Fibroblast of villous mesenchyme (primary cell): ENCODE data around the gene ZBBX. TPM values are rescaled to one million over a fixed set of nuclear protein-coding genes. Genes with fewer than 3 reads are reported as not detected.

Experiments
- DNase-seq: peaks from one replicate; pipeline ENCODE4 v3.0.0-alpha.2; 2010; ENCODE audit warnings: low read depth
- H3K4me3 ChIP-seq: 2 replicates; pipeline ENCODE4 v1.5.1; 2011; ENCODE audit warnings: low read depth, mild to moderate bottlenecking, low read length
- CTCF ChIP-seq: IDR thresholded peaks from 2 replicates; pipeline ENCODE4 v1.5.1; 2012; ENCODE audit warnings: low read depth, mild to moderate bottlenecking, low read length; ENCODE audit not compliant: insufficient read depth
- total RNA-seq: library from RNA; depleted of rRNA; stranded (reverse); fragments of >200 nt; gene quantifications from 2 replicates; pipeline ENCODE4 v1.2.3, GENCODE V29; 2012

ZBBX gene
- total RNA-seq, 1 donor, result not detected

DNA sequence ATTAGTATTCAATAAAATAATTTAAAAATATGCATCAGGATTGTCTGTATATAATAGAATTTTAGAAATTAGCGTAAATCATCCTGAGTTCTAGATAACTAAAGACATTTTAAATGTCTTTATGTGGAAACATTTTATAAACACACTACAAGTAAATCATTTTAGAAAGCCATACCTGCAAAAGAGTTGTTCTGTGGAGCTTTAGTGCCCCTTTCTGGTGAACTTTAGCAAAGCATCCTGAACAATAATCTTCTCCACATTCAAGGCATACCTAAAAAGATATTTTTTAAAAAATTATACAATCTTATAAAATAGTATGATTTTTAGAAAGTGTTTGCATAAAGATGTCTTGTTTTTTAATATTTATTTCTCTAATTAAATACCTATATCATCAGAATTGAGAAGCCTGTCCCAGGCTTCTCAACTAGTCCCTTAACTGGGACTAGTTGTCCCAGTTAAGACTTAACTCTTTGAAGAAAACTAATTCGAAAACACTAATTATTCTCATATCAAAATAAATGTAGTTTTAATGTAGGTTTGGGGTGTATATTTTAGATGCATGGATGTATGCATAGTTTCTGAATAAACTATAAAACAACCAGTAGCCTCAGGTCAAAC, 29.7 kb downstream of the ZBBX start:
- DNase-seq, result peak; percentile 12
- peak; percentile 18 for TF ChIP-seq CTCF
- no peak overlapping the region for H3K4me3 ChIP-seq

DNA sequence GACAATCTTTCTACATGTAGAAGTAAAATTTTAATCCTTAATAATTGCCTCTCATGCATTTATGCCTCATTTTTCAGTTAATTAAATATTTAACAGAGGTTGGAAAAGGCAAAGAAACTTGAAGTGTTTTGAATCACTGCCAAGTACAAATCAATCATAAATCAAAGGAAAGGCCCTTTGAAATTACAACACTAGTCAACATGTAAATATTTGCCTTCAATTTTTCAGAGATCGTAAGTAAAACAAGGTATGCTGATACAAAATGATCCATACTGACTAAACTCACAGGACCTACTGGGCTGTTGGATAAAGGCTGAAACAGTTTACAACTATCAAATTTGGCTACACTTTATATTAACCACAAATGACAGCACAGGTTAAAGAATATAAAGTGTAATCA, 33.9 kb downstream of the ZBBX start:
- H3K4me3 ChIP-seq, result no peak overlapping the region
- no peak for TF ChIP-seq CTCF
- no peak for DNase-seq

DNA sequence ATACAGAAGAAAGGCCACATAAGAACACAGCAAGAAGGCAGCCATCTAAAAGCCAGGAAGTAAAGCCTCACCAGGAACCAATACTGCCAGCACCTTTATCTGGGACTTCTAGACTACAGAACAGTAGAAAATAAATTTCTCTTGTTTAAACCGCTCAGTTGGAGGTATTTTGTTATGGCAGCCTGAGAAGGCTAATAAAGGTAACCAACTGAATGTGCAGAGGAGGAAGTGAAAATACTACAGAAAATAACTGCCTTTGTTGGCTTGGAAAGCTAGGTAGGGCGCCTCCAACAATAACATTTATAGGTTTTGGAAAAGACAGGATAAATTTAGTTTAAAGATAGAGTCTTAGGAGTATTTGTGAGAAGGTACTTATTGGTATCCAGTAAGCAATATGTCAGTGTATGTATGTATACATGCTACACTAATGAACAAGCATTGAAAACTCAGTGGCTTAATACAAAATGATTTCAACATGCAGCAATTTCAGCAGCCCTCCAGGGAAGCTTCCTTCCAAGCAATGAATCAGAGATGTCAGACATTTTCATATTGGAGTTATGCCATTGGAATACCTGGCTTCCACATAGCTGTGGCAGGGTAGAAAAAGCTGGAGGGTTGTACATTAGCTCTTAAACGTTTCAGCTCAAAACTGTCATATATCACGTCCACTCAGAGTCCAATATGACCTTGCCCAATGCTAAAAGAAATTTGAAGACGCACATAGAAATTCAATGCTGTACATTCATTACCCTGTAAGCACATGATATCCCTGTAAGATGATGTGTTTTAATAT, 48.9 kb downstream of the ZBBX start:
- TF ChIP-seq CTCF, result no peak
- no peak for DNase-seq
- H3K4me3 ChIP-seq, result no peak overlapping the region

GRCh38 chr3:167323572-167323971, 56.5 kb downstream of the ZBBX start:
- TF ChIP-seq CTCF, result no peak
- no peak overlapping the region for H3K4me3 ChIP-seq
- DNase-seq, result no peak

DNA sequence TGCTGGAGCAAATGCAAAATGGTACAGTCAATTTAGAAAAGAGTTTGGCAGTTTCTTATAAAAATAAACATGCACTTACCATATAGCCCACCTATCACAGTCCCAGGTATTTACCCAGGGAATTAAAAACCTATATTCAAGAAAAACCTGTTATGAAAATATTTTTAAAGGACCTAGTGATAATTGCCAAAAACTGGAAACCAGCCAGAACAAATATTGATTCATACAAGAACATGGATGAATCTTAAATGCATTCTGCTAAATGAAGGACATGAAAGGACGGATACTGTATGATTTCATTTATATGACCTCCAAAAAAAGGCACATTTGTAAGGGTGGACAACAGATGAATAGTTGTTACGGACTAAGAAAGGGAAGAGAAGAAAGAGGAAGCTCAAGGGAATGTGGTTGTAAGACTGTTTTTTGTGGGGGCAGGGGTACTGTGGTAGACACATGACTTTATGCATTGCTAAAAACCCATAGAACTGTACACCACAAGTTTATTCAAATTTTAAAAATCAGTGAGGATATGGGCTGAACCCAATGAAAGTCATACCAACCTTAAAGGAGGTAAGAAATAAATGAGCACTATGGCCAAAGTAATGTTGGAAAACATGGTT, 61.0 kb downstream of the ZBBX start:
- no peak overlapping the region for H3K4me3 ChIP-seq
- no peak for DNase-seq
- TF ChIP-seq CTCF, result no peak

- H3K4me3 ChIP-seq, result no peak overlapping the region
- DNase-seq, result no peak
- no peak for TF ChIP-seq CTCF
Measured at GRCh38 chr3:167318306-167318705, 61.8 kb downstream of the ZBBX start.
